GM18951 (cell line): ENCODE results near the gene HEXA.

Experiments
- POLR2A ChIP-seq: IDR thresholded peaks from 4 replicates; pipeline ENCODE4 v1.6.1; 2011; ENCODE audit warnings: mild to moderate bottlenecking; ENCODE audit not compliant: insufficient read length, insufficient read depth; ENCODE audit errors: extremely low read depth
- in situ Hi-C: fragments of 300-500 bp; cut with MboI; formaldehyde crosslinking; loops from one replicate; pipeline ENCODE4 v1.12.0; 2022; ENCODE audit warnings: low sequenced_read_pairs, mixed read lengths, inconsistent platforms; ENCODE audit not compliant: unreplicated experiment

HEXA gene

GRCh38 chr15:72331021-72331420, 44.8 kb downstream of the HEXA start:
- in situ Hi-C loops = no loop called here
- no peak for TF ChIP-seq POLR2A

DNA sequence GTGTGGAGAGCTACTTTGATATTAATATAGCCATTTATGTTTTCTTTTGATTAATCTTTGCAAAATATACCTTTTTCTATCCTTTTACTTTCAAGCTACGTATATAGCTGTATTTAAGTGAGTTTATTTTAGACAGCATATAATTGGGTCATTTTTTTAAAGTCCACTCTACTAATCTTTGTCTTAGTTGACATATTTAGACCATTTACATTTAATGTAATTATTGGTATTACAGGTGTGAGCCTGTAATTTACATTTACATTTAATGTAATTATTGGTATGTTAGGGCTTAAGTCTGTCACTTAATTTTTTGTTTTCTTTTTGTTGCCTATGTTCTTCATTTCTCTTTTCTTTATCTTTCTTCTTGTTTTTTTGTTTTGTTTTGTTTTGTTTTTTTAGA, 52.1 kb downstream of the HEXA start:
- in situ Hi-C loops = no loop called here
- no peak for TF ChIP-seq POLR2A

DNA sequence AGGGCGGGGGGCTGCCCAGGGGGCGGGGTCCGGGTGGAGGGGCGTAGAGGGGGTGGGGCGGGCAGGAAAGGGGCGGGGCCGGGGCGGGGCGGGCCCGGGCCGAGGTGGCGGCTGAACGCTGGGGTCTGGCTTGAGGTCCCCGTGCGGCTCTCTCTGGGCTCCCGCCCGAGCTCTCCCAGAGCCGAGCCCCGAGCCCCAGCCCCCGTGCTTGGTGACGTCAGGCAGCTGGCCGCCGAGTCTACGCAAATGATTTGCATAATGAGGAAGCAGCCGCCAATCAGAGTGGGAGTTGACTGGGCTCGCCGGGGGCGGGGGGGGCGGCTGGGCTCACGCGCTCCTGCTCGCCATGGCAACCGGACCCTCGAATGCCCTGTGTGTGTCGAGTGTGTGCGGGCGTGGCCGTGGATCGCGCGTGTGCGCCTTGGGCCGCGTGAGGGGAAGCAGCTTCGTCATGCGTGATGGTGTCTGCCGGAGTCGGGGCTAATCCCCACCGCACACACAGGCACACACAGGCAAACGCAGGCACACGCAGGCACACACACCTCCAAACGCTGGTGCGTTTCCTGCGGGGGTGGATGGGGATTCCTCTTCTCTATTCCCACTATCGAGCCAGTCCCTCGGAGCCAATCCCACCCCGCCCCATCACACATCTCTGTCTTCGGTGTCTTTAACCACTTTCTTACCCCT, 55.7 kb downstream of the HEXA start, which contains the start of gene CELF6:
CELF6 (minus strand) TSS at position 173 of the 687 bp plus-strand sequence. CDS start 283 bp downstream, outside the sequence.
- in situ Hi-C loops = no loop called here

GRCh38 chr15:72319360-72319984, 56.3 kb downstream of the HEXA start:
- in situ Hi-C loops = no loop called here
- no peak for TF ChIP-seq POLR2A

More for the DNA sequence above, 55.7 kb downstream of the HEXA start, which contains the start of gene CELF6:
- TF ChIP-seq POLR2A = no peak

GRCh38 chr15:72318408-72318942, 57.3 kb downstream of the HEXA start:
- in situ Hi-C loops = no loop called here
- TF ChIP-seq POLR2A = no peak

- TF ChIP-seq POLR2A = no peak
- in situ Hi-C loops = no loop called here
Measured at GRCh38 chr15:72315706-72316370, 60.0 kb downstream of the HEXA start.

DNA sequence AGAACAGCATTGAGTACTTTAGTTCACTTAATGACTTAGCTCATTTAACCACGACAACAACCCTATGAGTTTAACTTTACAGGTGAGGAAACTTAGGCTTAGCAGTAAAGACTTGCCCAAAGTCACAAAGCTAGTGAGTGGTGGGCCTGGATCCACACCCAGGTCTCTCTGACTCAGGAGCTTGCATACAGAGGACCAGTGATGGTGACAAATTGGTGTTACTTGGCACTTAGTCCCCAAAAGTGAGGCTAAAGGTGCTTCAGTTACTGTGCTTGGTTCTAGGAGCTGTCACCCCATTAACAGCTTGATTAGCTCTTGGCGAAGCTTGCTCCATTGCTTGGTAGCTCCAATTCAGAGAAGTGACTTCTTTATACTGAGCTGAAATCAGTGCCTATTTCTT, 61.9 kb downstream of the HEXA start:
- no peak for TF ChIP-seq POLR2A
- in situ Hi-C loops = no loop called here

GRCh38 chr15:72313448-72313840, 62.4 kb downstream of the HEXA start:
- TF ChIP-seq POLR2A = no peak
- in situ Hi-C loops = no loop called here

GRCh38 chr15:72312605-72313447, 63.0 kb downstream of the HEXA start:
- TF ChIP-seq POLR2A = no peak
- in situ Hi-C loops = no loop called here

DNA sequence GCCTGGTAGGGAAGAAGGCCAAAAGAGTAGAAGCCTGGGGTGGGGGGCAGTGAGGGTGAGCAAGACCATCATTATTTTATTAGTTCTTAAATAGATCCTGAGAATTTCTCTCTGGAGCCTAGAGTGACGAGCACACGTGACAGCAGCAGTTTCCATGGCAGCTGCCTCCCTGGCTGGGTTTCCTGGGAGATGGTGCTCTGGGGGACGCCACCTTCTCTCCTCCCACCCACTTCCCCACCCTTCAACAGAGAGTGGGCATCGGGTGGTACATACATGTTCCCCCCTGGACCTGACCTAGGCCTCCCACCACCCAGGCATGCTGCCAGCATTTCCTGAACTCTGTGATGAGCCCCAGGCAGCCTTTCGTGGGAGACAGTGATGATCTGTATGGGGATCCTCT, 68.8 kb downstream of the HEXA start:
- no peak for TF ChIP-seq POLR2A
- in situ Hi-C loops = no loop called here

GRCh38 chr15:72306211-72306785, 69.5 kb downstream of the HEXA start:
- no peak for TF ChIP-seq POLR2A
- in situ Hi-C loops = no loop called here

- in situ Hi-C loops = no loop called here
- no peak for TF ChIP-seq POLR2A
Measured at GRCh38 chr15:72304596-72304995, 71.2 kb downstream of the HEXA start.
